K562 (cell line): ENCODE measurements around the gene PRR15. TPM values are rescaled to one million over a fixed set of nuclear protein-coding genes. Genes with fewer than 3 reads are reported as not detected.

Experiments used
- ATAC-seq: fragments of 200-7000 bp; cut with Tn5 transposase; 3 replicates; pipeline ENCODE4 v1.9.1; 2020; ENCODE audit warnings: moderate library complexity
- BruUV-seq: library from RNA; stranded (reverse); fragments of 400-500 nt; replicated peaks from 2 replicates; lab custom pipeline; 2021; lab: Mats Ljungman, UMichigan
- CTCF ChIA-PET: fragments of 300-600 bp; formaldehyde crosslinking; extraction: SDS; loops from one replicate; lab custom pipeline; 2021; ENCODE audit warnings: low intra/inter-chr PET ratio; lab: Yijun Ruan, JAX
- POLR2A ChIA-PET: fragments of 300-600, 350-650 bp; sonication (Branson Sonifier 250); formaldehyde crosslinking; extraction: SDS; loops from one replicate; lab custom pipeline; 2021; ENCODE audit warnings: antibody characterized with exemption, inconsistent platforms; lab: Yijun Ruan, JAX
- DNase-seq, 4 experiments: peaks; one replicate each; pipeline versions ENCODE4 v3.0.0 to v3.0.0-alpha.2; 2011 to 2018; ENCODE audit warnings: low spot score in 3 of 4, mixed read lengths in 3 of 4; ENCODE audit errors: extremely low read depth in 1 of 4
- FAIRE-seq: peaks from 2 replicates; lab custom pipeline; 2011; peaks lifted over from hg19 to GRCh38; lab: Jason Lieb, UNC
- H2AFZ ChIP-seq: 2 replicates; pipeline ENCODE4 v1.6.0; 2011; ENCODE audit warnings: low read depth, low read length, control low read depth, inconsistent platforms
- H3K27ac ChIP-seq: fragments of 200-600 bp; 3 replicates; pipeline ENCODE4 v1.8.0; 2011; ENCODE audit warnings: low read depth, mild to moderate bottlenecking, control low read depth, inconsistent platforms, low read length, moderate library complexity, mixed read lengths; ENCODE audit errors: extremely low read depth
- H3K27me3 ChIP-seq, 2 experiments: fragments of 300-600 bp in 1 of 2; 2 replicates in 1 of 2; 3 replicates in 1 of 2; pipeline versions ENCODE4 v1.6.0 to v1.8.0; 2011; ENCODE audit warnings: inconsistent platforms in 2 of 2, low read length in 2 of 2, mild to moderate bottlenecking in 1 of 2, mixed read lengths in 1 of 2, moderate library complexity in 1 of 2; ENCODE audit not compliant: control insufficient read depth in 2 of 2, insufficient read depth in 2 of 2
- H3K36me3 ChIP-seq: fragments of 300-600 bp; 3 replicates; pipeline ENCODE4 v1.8.0; 2011; ENCODE audit warnings: mild to moderate bottlenecking, low read length, inconsistent platforms; ENCODE audit not compliant: control insufficient read depth, insufficient read depth
- H3K4me1 ChIP-seq, 2 experiments: fragments of 200-600 bp in 1 of 2; replicated peaks in 1 of 2; 2 replicates in 1 of 2; 3 replicates in 1 of 2; pipeline versions ENCODE4 v1.5.1 to v1.8.0; 2011; ENCODE audit warnings: inconsistent platforms in 2 of 2, low read length in 2 of 2, mild to moderate bottlenecking in 1 of 2, mixed read lengths in 1 of 2, moderate library complexity in 1 of 2; ENCODE audit not compliant: control insufficient read depth in 2 of 2, insufficient read depth in 2 of 2
- H3K4me2 ChIP-seq: 2 replicates; pipeline ENCODE4 v1.6.1; 2011; ENCODE audit warnings: low read length, control low read depth, inconsistent platforms, mixed read lengths; ENCODE audit not compliant: insufficient read depth
- H3K4me3 ChIP-seq: fragments of 200-600 bp; sonication (generic), shearing (Covaris generic); 2 replicates; pipeline ENCODE4 v1.5.1; 2016; ENCODE audit warnings: control low read depth, inconsistent platforms
- H3K79me2 ChIP-seq: fragments of 200-600 bp; 3 replicates; pipeline ENCODE4 v1.8.0; 2011; ENCODE audit warnings: low read length, inconsistent platforms; ENCODE audit not compliant: control insufficient read depth, insufficient read depth
- H3K9ac ChIP-seq, 2 experiments: 2 replicates each; pipeline versions ENCODE4 v1.6.0 to v1.6.1; 2011; ENCODE audit warnings: low read depth in 2 of 2, low read length in 2 of 2, control low read depth in 1 of 2, inconsistent platforms in 1 of 2, mild to moderate bottlenecking in 1 of 2, mixed read lengths in 1 of 2; ENCODE audit not compliant: insufficient read depth in 1 of 2
- H3K9me1 ChIP-seq: one replicate; pipeline ENCODE4 v1.6.0; 2011; ENCODE audit warnings: inconsistent platforms, mild to moderate bottlenecking, low read length, moderate library complexity; ENCODE audit not compliant: control insufficient read depth, insufficient read depth
- H3K9me3 ChIP-seq: replicated peaks from 2 replicates; pipeline ENCODE4 v1.5.1; 2011; ENCODE audit warnings: low read depth, low read length, inconsistent platforms; ENCODE audit not compliant: control insufficient read depth, insufficient read depth
- H4K20me1 ChIP-seq: replicated peaks from 2 replicates; pipeline ENCODE4 v1.6.1; 2011; ENCODE audit warnings: low read length, inconsistent platforms, mixed read lengths; ENCODE audit not compliant: control insufficient read depth, insufficient read depth
- CBX1 ChIP-seq: sonication (generic); IDR thresholded peaks from 2 replicates; pipeline ENCODE4 v1.6.1; 2016; ENCODE audit warnings: antibody characterized with exemption, low read depth, mild to moderate bottlenecking
- HDAC8 ChIP-seq: fragments of 450-650 bp; IDR thresholded peaks from 2 replicates; pipeline ENCODE4 v1.6.1; 2016; ENCODE audit warnings: mild to moderate bottlenecking, missing genetic modification characterization, moderate library complexity, missing compliant biosample characterization
- HSF4 ChIP-seq: fragments of 250-450 bp; sonication (Bioruptor Pico); IDR thresholded peaks from 2 replicates; pipeline ENCODE4 v2.1.2; 2022; ENCODE audit warnings: mild to moderate bottlenecking, moderate library complexity, borderline replicate concordance
- KAT7 ChIP-seq: sonication (generic); formaldehyde crosslinking; IDR thresholded peaks from 2 replicates; pipeline ENCODE4 v1.8.0; 2022; ENCODE audit warnings: missing genetic modification reagents, mild to moderate bottlenecking, borderline replicate concordance
- KDM2B ChIP-seq: fragments of 250-450 bp; sonication (Bioruptor Pico); IDR thresholded peaks from 2 replicates; pipeline ENCODE4 v1.8.0; 2021; ENCODE audit warnings: mild to moderate bottlenecking, moderate library complexity
- KLF13 ChIP-seq: fragments of 450-650 bp; IDR thresholded peaks from 2 replicates; pipeline ENCODE4 v1.6.1; 2016; ENCODE audit warnings: missing genetic modification characterization, low read depth, mild to moderate bottlenecking, missing compliant biosample characterization, moderate library complexity, borderline replicate concordance
- NR4A1 ChIP-seq, 2 experiments: fragments of 250-450 bp in 1 of 2; fragments of 450-650 bp in 1 of 2; sonication (Bioruptor Pico) in 1 of 2; IDR thresholded peaks; 2 replicates each; pipeline versions ENCODE4 v1.4.0 to v1.6.1; 2016 to 2020; ENCODE audit warnings: mild to moderate bottlenecking in 2 of 2, missing compliant biosample characterization in 1 of 2, missing genetic modification characterization in 1 of 2, moderate library complexity in 1 of 2
- XRCC3 ChIP-seq: fragments of 450-650 bp; IDR thresholded peaks from 2 replicates; pipeline ENCODE4 v1.6.1; 2017; ENCODE audit warnings: mild to moderate bottlenecking, moderate library complexity
- ZBTB33 ChIP-seq: sonication (generic); formaldehyde crosslinking; IDR thresholded peaks from 2 replicates; pipeline ENCODE4 v1.8.1; 2023; ENCODE audit warnings: mild to moderate bottlenecking, missing genetic modification reagents
- ZC3H8 ChIP-seq: fragments of 450-650 bp; IDR thresholded peaks from 2 replicates; pipeline ENCODE4 v1.6.1; 2017
- ZNF143 ChIP-seq: sonication (generic); formaldehyde crosslinking; IDR thresholded peaks from 2 replicates; pipeline ENCODE4 v1.9.0; 2022; ENCODE audit warnings: mild to moderate bottlenecking, missing genetic modification reagents
- WGBS: fragments of 100-300 bp; shearing (Covaris generic); methylation state at CpG from one replicate; pipeline ENCODE4 v1.1.6; 2016; ENCODE audit warnings: low coverage, mixed read lengths; ENCODE audit not compliant: insufficient coverage; ENCODE audit errors: missing lambda C conversion rate; 5-methylcytosine and 5-hydroxymethylcytosine counted together
- in situ Hi-C: fragments of 300-500 bp; cut with MboI; formaldehyde crosslinking; loops from 4 replicates; pipeline ENCODE4 v1.15.0; 2018; ENCODE audit warnings: inconsistent platforms, mixed read lengths
- intact Hi-C: fragments of 100-400 bp; cut with micrococcal nuclease; formaldehyde crosslinking; loops from 2 replicates; pipeline ENCODE4 v1.14.2; 2022
- polyA plus RNA-seq, 8 experiments: library from polyadenylated mRNA; depleted of rRNA in 4 of 8; stranded (reverse) in 5 of 8; unstranded in 3 of 8; fragments of >200 nt; fragmentation: Nextera tagmentation in 2 of 8; fragmentation: Illumina TruSeq in 1 of 8; extraction: Ambion mirVana in 2 of 8; extraction: Trizol in 1 of 8; gene quantifications; 2 replicates each; pipeline versions ENCODE4 v1.2.1 to v1.2.3, GENCODE V29; 2011 to 2014; ENCODE audit warnings: inconsistent platforms in 1 of 8, missing spikeins in 1 of 8
- total RNA-seq, 7 experiments: library from RNA; depleted of rRNA in 6 of 7; stranded (reverse); fragments of >200 nt in 6 of 7; fragmentation: Illumina TruSeq in 2 of 7; extraction: Trizol in 2 of 7; gene quantifications; 2 replicates each; pipeline versions ENCODE4 v1.2.1 to v1.2.3, GENCODE V29; 2011 to 2021; ENCODE audit warnings: low replicate concordance in 1 of 7
- TF ChIP-seq, protein P1 (sequence below): sonication (generic); formaldehyde crosslinking; IDR thresholded peaks from 2 replicates; pipeline ENCODE4 v1.8.0; 2022; ENCODE audit warnings: missing genetic modification reagents, mild to moderate bottlenecking, borderline replicate concordance

PRR15 gene
- total and polyA plus RNA-seq, 9 of the 15 experiments (the other 6 are each of a cell fraction or from before 2014, with no cell fraction given): not detected

GRCh38 chr7:29598613-29599012, 35.0 kb downstream of the PRR15 start:
- BruUV-seq: no TSS peak
- POLR2A ChIA-PET: no interaction called here
- Histone ChIP-seq H3K9ac (no peak overlapping the region), H3K27me3 (no peaks in the 10 kb centered on the region), H3K4me1 (no peaks in the 10 kb centered on the region), H4K20me1 (no peaks in the 10 kb centered on the region), H3K9me1 (no peaks in the 10 kb centered on the region), H2AFZ (no peak overlapping the region), H3K79me2 (no peaks in the 10 kb centered on the region), H3K9me3 (no peaks in the 10 kb centered on the region), H3K4me2 (no peak overlapping the region), H3K4me3 (no peak overlapping the region)
- WGBS: 4% methylated on average over 8 of the region's 8 CpGs
- intact Hi-C loops (no loop called here), in situ Hi-C loops (no loop called here)
- DNase-seq (no peak), ATAC-seq (no peak), FAIRE-seq (no peak)
- CTCF ChIA-PET: no interaction called here
- TF ChIP-seq NR4A1 (CRISPR knock-in tag; IDR thresholded peaks at IDR 0.05) (no peak), NR4A1 (tag; IDR thresholded peaks at IDR 0.05) (no peak), KAT7 (no peak), KDM2B (CRISPR knock-in tag) (no peak), ZC3H8 (no peak)
- TF ChIP-seq, all 486 proteins: peak for 0
- H3K36me3 ChIP-seq: no peaks in the 10 kb centered on the region
- H3K27ac ChIP-seq: no peak overlapping the region

GRCh38 chr7:29599026-29599425, 35.4 kb downstream of the PRR15 start:
- no peak overlapping the region for H2AFZ ChIP-seq
- no peaks in the 10 kb centered on the region for H3K9me1 ChIP-seq
- in situ Hi-C loops (no loop called here), intact Hi-C loops (no loop called here)
- no peaks in the 10 kb centered on the region for H4K20me1 ChIP-seq
- no peak for ATAC-seq
- H3K79me2 ChIP-seq: no peaks in the 10 kb centered on the region
- FAIRE-seq: no peak
- DNase-seq: no peak
- no peaks in the 10 kb centered on the region for H3K27me3 ChIP-seq
- no peaks in the 10 kb centered on the region for H3K9me3 ChIP-seq
- POLR2A ChIA-PET: no interaction called here
- CTCF ChIA-PET: no interaction called here
- H3K4me3 ChIP-seq: no peak overlapping the region
- H3K9ac ChIP-seq: no peak overlapping the region
- 6% methylated on average over 2 of the region's 2 CpGs for WGBS
- no peaks in the 10 kb centered on the region for H3K4me1 ChIP-seq
- no peaks in the 10 kb centered on the region for H3K36me3 ChIP-seq
- no peak overlapping the region for H3K27ac ChIP-seq
- no peak overlapping the region for H3K4me2 ChIP-seq
- BruUV-seq: no TSS peak
- TF ChIP-seq CBX1 (no peak), HDAC8 (tag) (no peak), ZBTB33 (CRISPR knock-in tag) (no peak), KLF13 (tag) (no peak), XRCC3 (no peak), ZNF143 (CRISPR knock-in tag) (no peak), KAT7 (no peak), HSF4 (CRISPR knock-in tag) (no peak)
- TF ChIP-seq, protein P1, sequence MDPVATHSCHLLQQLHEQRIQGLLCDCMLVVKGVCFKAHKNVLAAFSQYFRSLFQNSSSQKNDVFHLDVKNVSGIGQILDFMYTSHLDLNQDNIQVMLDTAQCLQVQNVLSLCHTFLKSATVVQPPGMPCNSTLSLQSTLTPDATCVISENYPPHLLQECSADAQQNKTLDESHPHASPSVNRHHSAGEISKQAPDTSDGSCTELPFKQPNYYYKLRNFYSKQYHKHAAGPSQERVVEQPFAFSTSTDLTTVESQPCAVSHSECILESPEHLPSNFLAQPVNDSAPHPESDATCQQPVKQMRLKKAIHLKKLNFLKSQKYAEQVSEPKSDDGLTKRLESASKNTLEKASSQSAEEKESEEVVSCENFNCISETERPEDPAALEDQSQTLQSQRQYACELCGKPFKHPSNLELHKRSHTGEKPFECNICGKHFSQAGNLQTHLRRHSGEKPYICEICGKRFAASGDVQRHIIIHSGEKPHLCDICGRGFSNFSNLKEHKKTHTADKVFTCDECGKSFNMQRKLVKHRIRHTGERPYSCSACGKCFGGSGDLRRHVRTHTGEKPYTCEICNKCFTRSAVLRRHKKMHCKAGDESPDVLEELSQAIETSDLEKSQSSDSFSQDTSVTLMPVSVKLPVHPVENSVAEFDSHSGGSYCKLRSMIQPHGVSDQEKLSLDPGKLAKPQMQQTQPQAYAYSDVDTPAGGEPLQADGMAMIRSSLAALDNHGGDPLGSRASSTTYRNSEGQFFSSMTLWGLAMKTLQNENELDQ (CRISPR knock-in tag): no peak
